GM21526 (cell line): Measurements from ENCODE around the gene VPS33B.
A peak's percentile ranks its signal among the peaks of the same experiment; 100 is the strongest.

Experiments used
- ATAC-seq: cut with Tn5 transposase; IDR thresholded peaks from one replicate; pipeline ENCODE4 v1.9.1; 2021; ENCODE audit warnings: moderate library complexity; ENCODE audit not compliant: unreplicated experiment, low FRiP score

Gene VPS33B

DNA sequence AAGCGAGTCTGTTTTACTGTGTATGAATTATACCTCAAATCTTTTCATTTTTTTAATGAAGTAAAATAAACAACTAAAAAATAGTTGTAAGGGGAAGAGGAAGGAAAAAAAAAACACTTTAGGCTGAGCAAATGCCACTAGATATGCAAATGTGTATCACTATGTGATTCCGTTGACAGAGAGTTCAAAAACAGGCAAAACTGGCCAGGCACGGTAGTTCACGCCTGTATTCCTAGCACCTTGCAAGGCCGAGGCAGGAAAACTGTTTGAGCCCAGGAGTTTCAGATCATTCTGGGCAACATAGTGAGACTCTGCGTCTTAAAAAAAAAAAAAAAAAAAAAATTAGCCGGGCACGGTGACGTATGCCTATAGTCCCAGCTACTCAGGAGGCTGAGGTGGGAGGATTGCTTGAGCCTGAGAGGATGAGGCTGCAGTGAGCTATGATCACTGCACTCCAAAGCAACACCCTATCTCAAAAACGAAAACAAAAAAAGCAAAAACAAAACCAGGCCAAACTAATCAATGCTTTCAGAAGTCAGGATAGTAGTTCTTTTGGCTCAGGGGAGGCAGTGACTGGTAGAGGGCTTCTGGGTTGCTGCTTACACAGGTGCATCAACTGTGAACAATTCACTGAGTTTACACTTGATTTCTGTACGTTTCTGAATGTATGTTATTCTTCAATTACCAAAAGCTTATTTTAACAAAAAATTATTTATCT, 35.4 kb downstream of the VPS33B start:
- peak; percentile 46 for ATAC-seq

DNA sequence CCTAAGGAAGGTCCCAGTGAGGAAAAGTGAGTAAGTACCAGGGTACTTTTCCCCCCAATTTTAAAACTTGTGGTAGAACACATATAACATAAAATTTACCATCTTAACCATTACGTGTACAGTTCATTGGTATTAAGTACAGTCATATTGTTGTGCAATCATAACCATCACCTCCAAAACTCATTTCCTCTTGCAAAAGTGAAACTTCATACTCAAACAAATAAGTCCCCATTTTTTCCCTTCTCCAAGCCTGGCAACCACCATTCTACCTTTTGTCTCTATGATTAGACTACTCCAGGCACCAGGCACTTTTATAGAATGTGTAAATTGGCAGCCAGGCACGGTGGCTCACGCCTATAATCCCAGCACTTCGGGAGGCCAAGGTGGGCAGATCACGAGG, 40.3 kb downstream of the VPS33B start:
- ATAC-seq, result no peak

DNA sequence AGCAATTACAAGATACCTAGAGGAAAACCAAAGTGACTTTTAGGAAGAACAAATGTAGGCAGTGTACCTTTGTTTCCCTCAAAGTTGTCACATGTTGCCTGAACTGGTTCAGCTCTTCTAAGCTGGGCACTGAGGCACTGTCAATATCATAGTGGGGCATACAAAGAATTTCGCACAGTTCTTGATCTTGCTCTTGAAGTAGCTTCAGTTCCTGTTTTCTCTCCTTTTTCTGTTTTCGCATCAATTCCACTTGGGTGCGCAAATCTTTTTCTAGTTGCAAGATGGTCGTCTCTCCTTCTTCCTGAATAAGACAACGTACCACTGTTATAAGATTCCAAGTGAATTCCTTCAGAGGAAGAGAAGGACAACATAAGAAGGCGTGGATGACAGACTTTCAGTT, 40.7 kb downstream of the VPS33B start:
- peak; percentile 70 for ATAC-seq

DNA sequence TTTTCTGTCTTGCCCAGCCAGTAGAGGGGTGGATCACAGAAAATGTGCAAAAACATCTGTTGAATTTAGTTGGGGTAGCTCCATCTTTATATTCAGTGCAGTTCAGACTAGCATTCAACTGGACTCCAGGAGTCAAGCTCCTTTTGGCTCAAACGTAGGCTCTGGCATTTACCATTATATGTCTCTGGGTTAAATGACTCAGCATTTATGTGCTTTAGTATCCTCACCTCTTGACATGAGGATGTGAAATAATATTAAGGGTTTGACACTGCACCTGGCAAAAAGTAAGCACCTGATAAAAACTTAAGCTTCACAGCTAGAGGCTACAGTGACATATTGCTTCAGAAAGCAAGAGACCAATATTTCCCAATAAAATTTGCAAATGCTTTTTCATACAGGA, 42.8 kb downstream of the VPS33B start:
- ATAC-seq, result no peak

DNA sequence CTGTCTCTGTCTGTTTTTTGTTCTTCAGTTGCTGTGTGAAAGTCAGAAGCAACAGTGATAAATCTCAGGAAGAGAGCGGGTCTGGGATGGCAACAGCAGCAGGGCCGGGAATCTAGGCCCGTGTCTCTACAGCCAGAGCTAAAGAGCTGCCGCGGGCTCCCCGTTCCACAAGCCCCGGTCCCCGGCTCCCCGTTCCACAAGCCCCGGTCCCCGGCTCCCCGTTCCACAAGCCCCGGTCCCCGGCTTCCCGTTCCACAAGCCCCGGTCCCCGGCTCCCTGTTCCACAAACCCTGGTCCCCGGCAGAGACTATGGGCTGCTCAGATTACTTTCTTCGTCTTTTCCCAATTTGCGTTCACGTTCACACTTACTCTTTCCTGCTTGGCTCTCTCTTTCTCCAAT, 48.2 kb downstream of the VPS33B start:
- ATAC-seq, result no peak

DNA sequence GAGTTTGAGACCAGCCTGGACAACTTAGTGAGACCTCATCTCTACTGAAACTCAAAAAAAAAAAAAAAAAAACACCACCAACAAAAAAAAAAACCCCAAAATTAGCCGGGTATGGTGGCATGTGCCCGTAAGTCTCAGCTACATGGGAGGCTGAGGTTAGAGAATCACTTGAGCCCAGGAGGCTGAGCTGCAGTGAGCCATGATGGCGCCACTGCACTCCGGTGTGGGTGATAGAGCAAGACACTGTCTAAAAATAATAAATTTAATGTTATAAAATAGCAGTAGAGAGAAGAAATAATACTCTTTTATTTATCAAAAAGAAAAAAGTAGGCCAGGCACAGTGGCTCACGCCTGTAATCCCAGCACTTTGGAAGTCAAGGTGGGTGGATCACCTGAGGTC, 50.3 kb downstream of the VPS33B start:
- no peak for ATAC-seq

DNA sequence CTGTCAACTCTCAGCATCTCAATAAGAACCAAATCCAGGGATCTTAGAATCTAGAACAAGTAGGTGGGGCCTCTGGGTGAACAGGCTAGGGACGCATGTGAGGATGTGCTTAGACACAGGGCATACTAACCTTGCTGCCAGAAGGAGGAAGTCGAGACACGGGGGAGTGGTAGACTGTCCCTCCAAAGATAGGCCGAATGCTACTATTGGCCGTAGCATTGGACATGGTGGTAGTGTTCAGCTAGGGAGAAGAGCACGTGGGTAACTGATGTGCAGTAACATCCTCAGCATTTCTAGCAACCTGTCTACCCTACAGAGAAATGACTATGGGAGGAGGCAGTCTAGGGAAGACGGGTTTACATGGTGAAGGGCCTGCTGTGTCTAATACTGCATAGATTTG, 52.1 kb downstream of the VPS33B start:
- ATAC-seq, result no peak

DNA sequence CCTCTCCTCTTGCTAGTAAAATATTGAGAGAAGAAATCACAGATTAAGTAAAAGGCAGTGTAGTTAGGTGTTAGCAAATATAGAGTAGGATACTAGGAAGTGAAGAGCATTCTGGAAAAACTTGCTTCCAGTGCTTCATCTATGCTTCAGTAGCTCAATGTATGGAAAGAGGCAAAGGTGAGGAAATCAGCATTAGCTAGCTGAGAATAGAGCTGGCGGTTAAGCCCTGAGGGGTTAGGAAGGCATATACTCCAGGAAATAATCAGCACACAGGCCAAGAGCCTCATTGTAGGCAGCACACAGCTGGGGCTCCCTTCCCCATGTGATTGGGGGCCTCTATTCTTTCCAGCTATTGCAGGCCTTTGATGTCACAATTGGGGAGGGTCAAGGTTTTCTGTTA, 54.0 kb downstream of the VPS33B start:
- no peak for ATAC-seq

DNA sequence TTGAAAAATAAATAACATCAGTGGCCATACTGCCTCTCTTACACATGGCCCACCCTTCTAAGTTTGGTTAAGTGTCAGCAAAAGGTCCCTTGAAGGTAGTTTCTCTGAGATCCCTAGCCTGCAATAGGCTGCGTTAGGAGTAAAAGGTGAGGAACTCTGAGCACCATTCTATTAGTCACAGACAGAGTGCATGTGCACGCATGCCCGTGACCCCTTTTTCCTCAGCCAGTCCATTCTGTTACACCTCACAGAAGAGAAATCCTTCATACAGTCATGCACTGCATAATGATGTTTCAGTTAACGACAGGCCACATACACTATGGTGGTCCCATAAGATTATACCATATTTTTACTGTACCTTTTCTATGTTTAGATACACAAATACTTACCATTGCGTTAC, 55.2 kb downstream of the VPS33B start:
- ATAC-seq, result no peak

DNA sequence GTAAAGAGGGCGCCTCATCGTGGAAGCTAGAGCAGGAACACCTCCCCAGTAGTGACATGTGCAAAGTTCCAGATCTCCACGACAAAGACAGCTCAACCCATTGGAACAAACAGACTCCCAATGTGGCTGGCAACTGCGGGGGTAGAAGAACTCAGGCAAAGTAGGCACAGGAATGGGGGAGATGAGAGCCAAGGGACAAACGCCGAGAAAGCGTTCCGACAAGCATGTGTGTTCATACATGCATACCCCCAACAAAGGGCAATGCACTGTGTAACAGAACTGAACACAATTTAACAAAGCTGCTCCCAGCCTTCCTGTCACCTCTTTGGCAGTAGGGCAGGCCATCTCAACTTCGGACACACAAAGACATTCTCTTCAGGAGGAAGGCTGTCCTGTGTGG, 56.1 kb downstream of the VPS33B start:
- ATAC-seq, result no peak

DNA sequence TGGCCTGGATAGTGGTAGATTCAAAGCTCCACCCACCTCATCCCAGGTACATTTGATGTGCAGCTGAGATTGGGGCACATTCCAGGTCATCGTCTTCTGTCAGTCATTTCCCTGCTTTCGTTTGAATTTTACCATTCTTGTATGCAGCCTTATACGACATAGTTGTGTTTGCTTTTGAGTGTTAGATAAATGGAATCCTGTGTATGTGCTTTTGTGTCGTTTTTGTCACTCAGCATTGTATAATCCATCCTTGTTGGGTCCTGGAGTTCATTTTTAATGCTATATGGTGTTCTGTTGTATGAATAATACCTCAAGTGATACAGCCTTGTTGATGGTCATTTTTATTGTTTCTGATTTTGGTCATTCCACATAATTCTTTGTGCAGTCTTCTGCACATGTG, 60.4 kb downstream of the VPS33B start:
- no peak for ATAC-seq

DNA sequence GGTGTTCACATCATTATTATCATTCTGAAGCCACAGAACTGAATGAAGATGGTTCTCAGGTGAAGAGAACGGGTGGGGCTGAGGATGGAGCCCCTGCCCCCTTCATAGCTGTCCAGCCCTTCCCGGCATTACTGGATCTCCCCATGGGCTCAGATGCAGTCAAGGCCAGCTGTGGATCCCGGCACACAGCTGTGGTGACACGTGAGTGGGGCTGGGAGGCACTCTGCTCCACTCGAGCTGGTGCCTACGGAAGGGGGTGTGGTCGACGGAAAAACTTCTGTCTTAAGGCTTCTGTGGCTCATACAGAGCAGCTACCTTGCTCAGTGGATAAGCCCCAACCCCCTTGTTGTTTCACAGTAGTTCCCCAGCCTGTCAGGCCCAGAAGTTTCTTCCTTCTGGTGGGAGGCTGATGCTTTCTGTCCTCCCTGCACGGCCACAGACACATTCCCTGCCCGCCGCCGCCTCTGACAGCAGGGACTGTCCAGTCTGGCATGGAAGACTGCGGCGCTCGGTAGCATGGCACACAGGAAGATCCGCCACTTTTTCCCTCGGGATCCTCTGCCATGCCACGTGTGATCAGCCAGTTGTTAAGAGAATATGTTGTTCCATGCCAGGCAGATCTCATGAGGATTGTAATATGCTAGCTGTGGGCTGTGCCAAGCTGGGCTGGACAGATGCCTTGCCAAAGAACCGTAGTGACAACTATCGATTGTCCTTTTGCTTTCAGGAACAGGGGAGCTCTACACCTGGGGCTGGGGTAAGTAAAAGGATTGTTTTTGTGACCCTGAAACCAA, 61.9 kb downstream of the VPS33B start:
- ATAC-seq, result no peak

DNA sequence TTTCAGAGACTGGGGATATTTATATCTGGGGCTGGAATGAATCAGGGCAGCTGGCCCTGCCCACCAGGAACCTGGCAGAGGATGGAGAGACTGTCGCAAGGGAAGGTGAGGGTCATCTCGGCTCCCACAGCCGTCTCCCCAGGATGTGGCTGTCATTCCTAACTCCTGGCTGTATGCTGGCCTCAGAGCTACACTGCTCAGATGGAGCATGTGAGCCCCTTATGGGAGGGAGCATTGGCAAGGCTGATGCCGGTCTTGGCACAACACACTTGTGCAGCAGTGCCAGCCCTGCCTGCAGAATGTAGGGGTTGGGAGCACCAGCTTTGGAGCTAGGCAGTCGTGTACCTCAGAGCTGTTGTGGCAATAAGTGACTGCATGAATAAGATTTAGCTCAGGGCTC, 62.5 kb downstream of the VPS33B start:
- ATAC-seq, result no peak

DNA sequence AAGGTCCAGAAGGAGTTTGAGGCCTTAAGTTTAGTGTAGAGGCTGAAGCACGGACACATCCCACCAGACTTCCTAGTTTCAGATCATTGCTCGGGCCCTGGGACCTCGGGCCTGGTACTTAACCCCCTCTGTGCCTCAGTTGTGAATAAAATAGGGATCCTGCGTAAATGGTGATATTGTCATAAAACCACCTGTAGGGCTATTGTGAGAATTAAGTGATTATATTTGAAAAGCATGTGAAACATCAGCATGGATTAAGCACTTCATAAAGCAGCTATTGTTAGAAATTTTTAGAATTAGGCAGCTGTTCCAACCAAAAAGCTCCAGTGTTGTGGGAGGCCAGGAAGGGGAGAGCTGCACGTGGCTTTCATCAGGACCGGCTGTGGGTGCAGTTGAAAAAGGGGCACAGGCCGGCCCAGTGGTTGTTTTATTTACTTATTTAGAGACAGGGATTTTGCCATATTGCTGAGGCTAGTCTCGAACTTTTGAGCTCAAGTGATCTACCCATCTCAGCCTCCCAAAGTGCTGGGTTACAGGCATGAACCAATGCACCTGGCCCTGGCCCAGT, 63.3 kb downstream of the VPS33B start:
- no peak for ATAC-seq

DNA sequence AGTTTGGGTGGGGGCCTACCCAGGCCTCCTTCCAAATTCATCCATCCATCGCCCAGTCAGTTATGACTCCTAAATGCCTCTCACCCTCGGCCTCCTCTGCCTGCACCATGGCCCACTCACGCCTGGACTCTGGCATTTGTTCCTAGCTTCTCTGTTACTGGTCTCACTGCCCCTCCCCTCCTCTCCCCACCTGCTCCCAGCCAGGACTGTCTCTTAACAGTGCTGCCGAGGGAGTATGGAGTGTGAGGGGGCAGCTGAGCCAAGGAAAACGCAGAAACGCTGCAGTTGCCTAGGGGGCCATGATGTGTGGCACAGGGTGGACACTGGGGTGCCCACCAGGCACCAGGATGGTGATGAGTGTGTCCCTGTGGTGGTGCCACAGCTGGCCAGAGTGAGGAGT, 64.6 kb downstream of the VPS33B start:
- ATAC-seq, result no peak

DNA sequence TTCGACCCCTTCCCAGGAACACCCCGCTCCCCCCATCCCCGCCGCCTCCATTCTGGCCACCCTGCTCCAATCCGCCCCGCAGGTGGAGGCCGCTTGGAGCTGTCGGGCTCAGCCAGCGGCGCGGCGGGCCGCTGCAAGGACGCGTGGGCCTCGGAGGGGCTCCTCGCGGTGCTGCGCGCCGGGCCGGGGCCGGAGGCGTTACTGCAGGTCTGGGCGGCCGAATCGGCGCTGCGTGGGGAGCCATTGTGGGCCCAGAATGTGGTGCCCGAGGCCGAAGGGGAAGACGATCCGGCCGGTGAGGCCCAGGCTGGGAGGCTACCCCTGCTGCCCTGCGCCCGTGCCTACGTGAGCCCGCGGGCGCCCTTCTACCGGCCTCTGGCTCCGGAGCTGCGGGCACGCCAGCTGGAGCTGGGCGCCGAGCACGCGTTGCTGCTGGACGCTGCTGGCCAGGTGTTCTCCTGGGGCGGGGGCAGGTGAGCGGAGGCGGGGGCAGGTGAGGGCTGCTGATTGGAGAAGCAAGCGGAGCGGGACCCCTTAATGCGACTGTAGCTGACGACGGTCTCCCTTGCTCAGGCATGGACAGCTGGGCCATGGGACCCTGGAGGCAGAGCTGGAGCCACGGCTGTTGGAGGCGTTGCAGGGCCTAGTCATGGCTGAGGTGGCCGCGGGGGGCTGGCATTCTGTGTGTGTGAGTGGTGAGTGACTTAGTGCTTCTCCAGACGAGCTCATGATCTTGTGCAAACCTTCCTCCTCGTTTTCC, 65.2 kb downstream of the VPS33B start:
- ATAC-seq, result no peak

DNA sequence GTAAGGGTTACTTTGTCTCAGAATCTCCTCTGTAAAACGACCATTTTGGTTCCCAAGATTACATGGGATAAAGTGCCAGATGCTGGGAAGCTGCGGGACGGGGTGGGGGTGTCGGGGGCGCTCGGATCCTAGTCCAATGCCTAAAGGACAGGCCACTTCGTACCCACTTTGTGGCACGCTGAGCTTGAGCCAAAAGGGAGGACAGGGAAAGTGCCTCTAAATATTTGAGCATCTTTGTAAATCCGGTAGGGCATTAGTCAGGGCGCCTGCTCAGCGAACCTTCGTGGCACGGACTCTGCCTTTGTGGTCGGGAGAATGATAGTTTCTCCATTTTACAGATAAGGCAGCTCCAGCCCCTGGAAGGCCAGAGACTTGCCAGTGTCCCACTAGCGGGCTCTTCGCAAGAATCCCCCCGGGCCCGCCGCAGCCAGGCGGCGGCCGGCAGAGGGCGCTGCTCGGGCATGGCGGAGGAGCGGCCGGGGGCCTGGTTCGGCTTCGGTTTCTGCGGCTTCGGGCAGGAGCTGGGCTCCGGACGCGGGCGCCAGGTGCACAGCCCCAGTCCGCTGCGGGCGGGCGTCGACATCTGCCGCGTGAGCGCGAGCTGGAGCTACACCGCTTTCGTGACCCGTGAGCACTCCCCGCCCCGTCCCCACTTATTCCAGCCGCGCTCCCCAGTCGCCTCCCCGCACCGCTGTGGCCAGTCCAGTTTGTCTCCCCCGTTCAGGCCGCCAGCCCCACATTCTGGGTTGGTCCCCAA, 65.9 kb downstream of the VPS33B start:
- peak; percentile 32 for ATAC-seq

DNA sequence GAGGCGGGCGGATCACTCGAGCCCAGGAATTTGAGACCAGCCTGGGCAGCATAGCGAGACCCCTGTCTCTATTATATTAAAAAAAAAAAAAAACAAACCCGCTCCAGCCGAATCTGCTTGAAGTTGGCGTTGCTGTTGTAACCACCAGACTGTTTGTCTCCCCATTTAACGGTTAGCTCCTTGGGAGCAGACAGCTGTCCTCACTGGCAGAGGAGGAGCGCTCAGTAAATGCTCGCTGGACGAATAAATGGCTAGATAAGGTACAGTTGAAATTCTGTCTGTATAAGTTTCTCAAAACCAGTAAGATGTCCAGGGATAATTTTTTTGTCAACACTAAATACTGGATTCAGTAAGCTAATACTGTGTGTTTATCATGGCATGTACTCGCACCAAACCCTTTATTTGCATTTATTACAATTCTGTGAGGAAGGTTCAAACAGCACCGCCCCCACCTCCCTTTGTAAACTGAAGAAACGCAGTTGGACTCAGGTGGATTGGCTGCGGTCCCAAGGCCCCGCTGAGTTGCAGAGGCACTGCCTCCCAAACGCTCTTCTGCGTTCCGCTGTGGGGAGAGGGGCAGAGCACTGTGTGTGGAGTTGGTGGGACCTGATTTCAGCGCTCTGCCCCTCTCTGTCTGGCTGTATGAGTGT, 66.6 kb downstream of the VPS33B start:
- no peak for ATAC-seq

DNA sequence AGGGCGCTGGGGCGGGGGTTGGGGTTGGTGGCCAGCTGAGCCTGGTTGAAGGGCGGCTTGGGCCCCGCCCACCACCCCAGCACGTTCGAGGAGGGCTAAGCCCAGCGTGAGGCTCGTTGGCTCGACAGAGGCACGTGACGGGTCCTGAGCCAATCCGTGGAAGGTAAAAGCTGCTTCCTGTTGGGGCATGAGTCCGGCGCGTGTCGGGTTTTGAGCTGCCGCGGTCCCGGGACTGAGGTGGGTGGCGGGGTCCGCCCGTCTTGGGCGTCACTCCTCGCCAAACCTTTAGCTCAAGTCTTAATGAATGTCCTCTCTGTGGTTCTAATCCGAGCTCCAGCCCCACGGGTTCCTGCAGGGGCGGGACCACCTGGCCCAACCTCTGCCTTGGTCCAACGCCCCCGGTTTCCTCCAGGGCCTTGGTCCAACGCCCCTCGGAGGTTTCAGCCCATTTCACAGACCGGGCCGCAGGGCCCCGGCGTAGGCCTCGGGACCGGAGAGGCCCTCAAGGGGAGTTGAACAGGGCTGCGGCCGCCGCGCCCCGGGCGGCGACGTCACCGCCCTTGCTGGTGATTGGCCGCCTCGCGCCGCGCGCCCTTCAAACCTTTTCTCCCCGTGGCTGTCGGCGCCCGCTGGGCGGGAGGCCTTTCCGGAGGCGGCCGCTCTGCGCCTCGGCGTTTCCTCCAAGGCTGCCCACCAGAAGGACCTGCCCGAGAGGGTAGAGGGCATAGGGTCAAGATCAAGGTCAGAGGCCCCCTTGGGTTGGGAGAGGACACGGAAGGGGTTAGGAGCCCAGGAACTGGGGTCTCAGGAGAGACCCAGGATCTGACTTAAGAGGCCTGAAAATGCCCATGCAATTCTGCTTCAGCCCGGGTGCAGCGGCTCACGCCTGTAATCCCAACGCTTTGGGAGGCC, 67.4 kb downstream of the VPS33B start, which contains the start of gene RCCD1:
Gene RCCD1 (plus strand): TSS at position 173 of the 912 bp plus-strand sequence. CDS start 1,851 bp downstream, outside the sequence.
- ATAC-seq, result peak; percentile 87
